ENCODE data around the gene DDX51. TPM values are rescaled to one million over a fixed set of nuclear protein-coding genes. Genes with fewer than 3 reads are reported as not detected.

Gene DDX51
- total and polyA plus RNA-seq, 2 experiments from 2014 or later = 3.7 to 7.5 TPM

DNA sequence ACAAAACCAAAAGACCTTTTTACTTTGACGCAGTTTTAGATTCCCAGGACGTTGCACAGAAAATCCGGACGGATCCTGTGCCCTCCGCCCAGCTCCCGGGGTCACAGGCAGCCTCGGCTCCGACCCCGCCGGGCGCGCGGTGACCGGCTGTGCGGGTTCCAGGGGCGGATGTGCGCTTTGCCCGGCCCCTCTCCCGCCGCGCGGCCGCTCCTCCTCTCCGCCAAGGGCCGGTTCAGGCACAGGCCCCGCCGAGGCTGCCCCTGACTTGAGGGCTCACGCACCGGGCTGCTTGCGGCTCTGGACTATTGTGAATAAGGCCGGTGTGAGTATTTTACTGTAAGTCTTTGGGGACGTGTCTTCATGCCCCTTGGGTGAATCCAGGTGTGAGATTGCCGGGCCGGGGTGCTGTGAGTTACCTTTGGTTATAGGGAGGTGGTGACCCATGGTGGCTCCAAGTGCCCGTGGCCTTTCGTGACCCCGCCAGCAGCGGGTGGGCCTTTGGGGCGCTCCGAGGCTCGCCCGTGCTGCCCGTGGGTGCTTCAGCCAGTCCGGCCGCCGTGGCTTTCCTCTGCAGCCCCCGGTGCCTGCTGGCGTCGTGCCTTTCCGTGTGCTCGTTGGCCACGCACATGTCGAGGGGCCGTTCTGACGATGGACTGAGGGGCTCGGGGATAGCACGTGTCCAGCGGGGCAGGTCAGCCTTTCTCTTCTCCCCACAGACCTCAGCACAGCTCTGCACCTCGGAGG, 46.1 kb upstream of the DDX51 start:
- H3K36me3 ChIP-seq (ENCODE audit: low read depth) = no peaks in the 10 kb centered on the region
- H3K9me2 ChIP-seq (ENCODE audit: insufficient read depth) = no peaks in the 10 kb centered on the region
- H3F3A ChIP-seq (ENCODE audit: insufficient read depth) = no peaks in the 10 kb centered on the region
- peaks cover 8% of the 10 kb centered on the region; the same call in 1 of the 2 replicates for H3K27me3 ChIP-seq (replicated peaks; ENCODE audit: insufficient read depth)
- no peak for TF ChIP-seq EZH2phosphoT487 (IDR thresholded peaks at IDR 0.05; ENCODE audit: insufficient read depth, low read depth)
- no peak for TF ChIP-seq EZH2 (IDR thresholded peaks at IDR 0.05; ENCODE audit: insufficient read depth, poor library complexity, severe bottlenecking)
- no peaks in the 10 kb centered on the region for H4K20me1 ChIP-seq (ENCODE audit: insufficient read depth)
- in situ Hi-C loops (cut with MboI) = no loop called here
- peak overlapping the region; percentile 86 for H3K4me2 ChIP-seq (ENCODE audit: unreplicated experiment)
- no peaks in the 10 kb centered on the region for H3K9me3 ChIP-seq (ENCODE audit: low read depth)
- H3K79me2 ChIP-seq (ENCODE audit: insufficient read depth) = no peaks in the 10 kb centered on the region
- WGBS, 2 experiments (ENCODE audit: low coverage in 1 of 2, low lambda C conversion rate in 2 of 2, missing lambda C conversion rate in 2 of 2) = 35 to 42% methylated on average over 54 to 59 of the region's 59 CpGs
- H3K9ac ChIP-seq = peak overlapping the region; percentile 79
- no peaks in the 10 kb centered on the region for H3K4me1 ChIP-seq (ENCODE audit: insufficient read depth)
- no peak overlapping the region for H3K27ac ChIP-seq
- peak overlapping the region; percentile 91 for H2AFZ ChIP-seq
- H3K4me3 ChIP-seq = peak overlapping the region; percentile 77
- peak; percentile 56 for DNase-seq

GRCh38 chr12:132189378-132190011, 45.4 kb upstream of the DDX51 start:
- Histone ChIP-seq H3K4me1 (ENCODE audit: insufficient read depth) (no peaks in the 10 kb centered on the region), H2AFZ (peak overlapping the region; percentile 91), H3K79me2 (ENCODE audit: insufficient read depth) (no peaks in the 10 kb centered on the region), H3F3A (ENCODE audit: insufficient read depth) (no peaks in the 10 kb centered on the region), H3K4me3 (peak overlapping the region; percentile 77), H3K36me3 (ENCODE audit: low read depth) (no peaks in the 10 kb centered on the region), H3K27ac (no peak overlapping the region), H3K4me2 (ENCODE audit: unreplicated experiment) (peak overlapping the region; percentile 86), H3K9me2 (ENCODE audit: insufficient read depth) (no peaks in the 10 kb centered on the region), H3K9me3 (ENCODE audit: low read depth) (no peaks in the 10 kb centered on the region), H4K20me1 (ENCODE audit: insufficient read depth) (no peaks in the 10 kb centered on the region), H3K27me3 (replicated peaks; ENCODE audit: insufficient read depth) (peaks cover 14% of the 10 kb centered on the region; the same call in 1 of the 2 replicates), H3K9ac (peak overlapping the region; percentile 79)
- DNase-seq = peak; percentile 92
- TF ChIP-seq EZH2 (IDR thresholded peaks at IDR 0.05; ENCODE audit: insufficient read depth, poor library complexity, severe bottlenecking) (no peak), EZH2phosphoT487 (IDR thresholded peaks at IDR 0.05; ENCODE audit: insufficient read depth, low read depth) (no peak)
- in situ Hi-C loops (cut with MboI) = no loop called here
- WGBS, 2 experiments (ENCODE audit: low coverage in 1 of 2, low lambda C conversion rate in 2 of 2, missing lambda C conversion rate in 2 of 2) = 1 to 3% methylated on average over 33 to 61 of the region's 69 CpGs

GRCh38 chr12:132188916-132189325, 44.8 kb upstream of the DDX51 start:
- in situ Hi-C loops (cut with MboI) = no loop called here
- peak overlapping the region; percentile 79 for H3K9ac ChIP-seq
- no peaks in the 10 kb centered on the region for H3F3A ChIP-seq (ENCODE audit: insufficient read depth)
- H4K20me1 ChIP-seq (ENCODE audit: insufficient read depth) = no peaks in the 10 kb centered on the region
- no peaks in the 10 kb centered on the region for H3K79me2 ChIP-seq (ENCODE audit: insufficient read depth)
- no peaks in the 10 kb centered on the region for H3K9me2 ChIP-seq (ENCODE audit: insufficient read depth)
- H3K4me3 ChIP-seq = peak overlapping the region; percentile 77
- no peaks in the 10 kb centered on the region for H3K36me3 ChIP-seq (ENCODE audit: low read depth)
- DNase-seq = no peak
- H3K27me3 ChIP-seq (replicated peaks; ENCODE audit: insufficient read depth) = peaks cover 14% of the 10 kb centered on the region; the same call in 1 of the 2 replicates
- 18 to 21% methylated on average over 17 to 20 of the region's 20 CpGs for WGBS, 2 experiments (ENCODE audit: low coverage in 1 of 2, low lambda C conversion rate in 2 of 2, missing lambda C conversion rate in 2 of 2)
- peak overlapping the region; percentile 91 for H2AFZ ChIP-seq
- TF ChIP-seq EZH2 (IDR thresholded peaks at IDR 0.05; ENCODE audit: insufficient read depth, poor library complexity, severe bottlenecking) = no peak
- no peak for TF ChIP-seq EZH2phosphoT487 (IDR thresholded peaks at IDR 0.05; ENCODE audit: insufficient read depth, low read depth)
- H3K27ac ChIP-seq = no peak overlapping the region
- H3K9me3 ChIP-seq (ENCODE audit: low read depth) = no peaks in the 10 kb centered on the region
- peak overlapping the region; percentile 86 for H3K4me2 ChIP-seq (ENCODE audit: unreplicated experiment)
- no peaks in the 10 kb centered on the region for H3K4me1 ChIP-seq (ENCODE audit: insufficient read depth)

GRCh38 chr12:132188451-132188901, 44.4 kb upstream of the DDX51 start:
- TF ChIP-seq EZH2 (IDR thresholded peaks at IDR 0.05; ENCODE audit: insufficient read depth, poor library complexity, severe bottlenecking) (no peak), EZH2phosphoT487 (IDR thresholded peaks at IDR 0.05; ENCODE audit: insufficient read depth, low read depth) (no peak)
- WGBS, 2 experiments (ENCODE audit: low coverage in 1 of 2, low lambda C conversion rate in 2 of 2, missing lambda C conversion rate in 2 of 2) = 82 to 83% methylated on average over 17 to 21 of the region's 21 CpGs
- H3K4me3 ChIP-seq = no peak overlapping the region
- DNase-seq = no peak
- H3K27ac ChIP-seq = no peak overlapping the region
- no peaks in the 10 kb centered on the region for H3K36me3 ChIP-seq (ENCODE audit: low read depth)
- no peak overlapping the region for H3K9ac ChIP-seq
- H3F3A ChIP-seq (ENCODE audit: insufficient read depth) = no peaks in the 10 kb centered on the region
- no peaks in the 10 kb centered on the region for H3K9me3 ChIP-seq (ENCODE audit: low read depth)
- no peak overlapping the region for H2AFZ ChIP-seq
- H3K9me2 ChIP-seq (ENCODE audit: insufficient read depth) = no peaks in the 10 kb centered on the region
- H3K4me2 ChIP-seq (ENCODE audit: unreplicated experiment) = no peak overlapping the region
- no peaks in the 10 kb centered on the region for H4K20me1 ChIP-seq (ENCODE audit: insufficient read depth)
- in situ Hi-C loops (cut with MboI) = no loop called here
- no peaks in the 10 kb centered on the region for H3K4me1 ChIP-seq (ENCODE audit: insufficient read depth)
- peaks cover 15% of the 10 kb centered on the region for H3K27me3 ChIP-seq (replicated peaks; ENCODE audit: insufficient read depth)
- no peaks in the 10 kb centered on the region for H3K79me2 ChIP-seq (ENCODE audit: insufficient read depth)
